Neural cell (in vitro differentiated cells): ENCODE results near the gene AGBL1. TPM values are rescaled to one million over a fixed set of nuclear protein-coding genes. Genes with fewer than 3 reads are reported as not detected.

Experiments
- H2AFZ ChIP-seq: fragments of 200-600, 300-800 bp; sonication (generic), shearing (Covaris generic); 2 replicates; pipeline ENCODE4 v1.6.0; 2014; ENCODE audit warnings: low read depth, mild to moderate bottlenecking, antibody characterized with exemption, low read length, moderate library complexity
- H3F3A ChIP-seq: fragments of 200-600 bp; shearing (Covaris generic); 2 replicates; pipeline ENCODE4 v1.6.1; 2016; ENCODE audit warnings: mild to moderate bottlenecking, moderate library complexity, mixed read lengths, antibody characterized with exemption, low read length; ENCODE audit not compliant: insufficient read depth, poor library complexity, severe bottlenecking
- H3K27ac ChIP-seq: fragments of 200-600, 300-800 bp; sonication (generic), shearing (Covaris generic); 2 replicates; pipeline ENCODE4 v1.5.1; 2014; ENCODE audit warnings: mild to moderate bottlenecking, low read length, moderate library complexity
- H3K27me3 ChIP-seq: fragments of 300-800, 200-600 bp; sonication (generic), shearing (Covaris generic); 2 replicates; pipeline ENCODE4 v1.6.0; 2014; ENCODE audit warnings: mild to moderate bottlenecking, low read depth, low read length, moderate library complexity; ENCODE audit not compliant: insufficient read depth
- H3K36me3 ChIP-seq: fragments of 300-800, 200-600 bp; sonication (generic), shearing (Covaris generic); 2 replicates; pipeline ENCODE4 v1.5.1; 2014; ENCODE audit warnings: mild to moderate bottlenecking, antibody characterized with exemption, low read length, moderate library complexity; ENCODE audit not compliant: insufficient read depth
- H3K4me2 ChIP-seq: fragments of 300-800, 200-600 bp; sonication (generic), shearing (Covaris generic); 2 replicates; pipeline ENCODE4 v1.6.0; 2014; ENCODE audit warnings: mild to moderate bottlenecking, low read length
- H3K4me3 ChIP-seq: fragments of 300-800, 200-600 bp; sonication (generic), shearing (Covaris generic); 2 replicates; pipeline ENCODE4 v1.5.1; 2014; ENCODE audit warnings: mild to moderate bottlenecking, low read length, moderate library complexity
- H3K79me2 ChIP-seq: fragments of 200-600 bp; shearing (Covaris generic); replicated peaks from 2 replicates; pipeline ENCODE4 v1.6.0; 2014; ENCODE audit warnings: mild to moderate bottlenecking, low read length, moderate library complexity; ENCODE audit not compliant: insufficient read depth
- H3K9ac ChIP-seq: fragments of 300-800, 200-600 bp; sonication (generic), shearing (Covaris generic); 2 replicates; pipeline ENCODE4 v1.6.1; 2016; ENCODE audit warnings: mild to moderate bottlenecking, low read length, mixed read lengths
- H3K9me2 ChIP-seq: fragments of 200-600 bp; shearing (Covaris generic); 2 replicates; pipeline ENCODE4 v1.6.1; 2016; ENCODE audit warnings: mild to moderate bottlenecking, low read length, mixed read lengths; ENCODE audit not compliant: insufficient read depth
- H3K9me3 ChIP-seq: fragments of 200-600, 300-800 bp; sonication (generic), shearing (Covaris generic); 2 replicates; pipeline ENCODE4 v1.6.1; 2016; ENCODE audit warnings: mild to moderate bottlenecking, mixed run types, low read length, moderate library complexity, mixed read lengths
- H4K20me1 ChIP-seq: fragments of 200-600 bp; shearing (Covaris generic); 2 replicates; pipeline ENCODE4 v1.6.1; 2016; ENCODE audit warnings: mild to moderate bottlenecking, mixed run types; ENCODE audit not compliant: insufficient read depth
- CTCF ChIP-seq: fragments of 450-650 bp; IDR thresholded peaks from 2 replicates; pipeline ENCODE4 v1.5.1; 2014; ENCODE audit warnings: antibody characterized with exemption, mild to moderate bottlenecking, moderate library complexity; ENCODE audit not compliant: poor library complexity, severe bottlenecking
- EP300 ChIP-seq: fragments of 450-650 bp; conservative IDR thresholded peaks from 2 replicates; pipeline ENCODE4 v1.6.1; 2014; ENCODE audit warnings: antibody characterized with exemption, mild to moderate bottlenecking, moderate library complexity; ENCODE audit not compliant: poor library complexity, severe bottlenecking
- EZH2 ChIP-seq: fragments of 200-600, 300-800 bp; shearing (Covaris generic), sonication (generic); IDR thresholded peaks from 2 replicates; pipeline ENCODE4 v1.6.1; 2014; ENCODE audit warnings: antibody characterized with exemption, low read length, borderline replicate concordance, mild to moderate bottlenecking; ENCODE audit not compliant: insufficient read depth, poor library complexity, severe bottlenecking
- MXI1 ChIP-seq: fragments of 450-650 bp; conservative IDR thresholded peaks from 2 replicates; pipeline ENCODE4 v1.6.1; 2014; ENCODE audit warnings: antibody characterized with exemption, mild to moderate bottlenecking; ENCODE audit not compliant: poor library complexity, severe bottlenecking
- POLR2AphosphoS5 ChIP-seq: IDR thresholded peaks from 2 replicates; pipeline ENCODE4 v1.6.1; 2012
- RAD21 ChIP-seq: fragments of 450-650 bp; conservative IDR thresholded peaks from 2 replicates; pipeline ENCODE4 v1.6.1; 2014; ENCODE audit warnings: antibody characterized with exemption, mild to moderate bottlenecking, moderate library complexity
- REST ChIP-seq: IDR thresholded peaks from 2 replicates; pipeline ENCODE4 v1.6.1; 2012; ENCODE audit warnings: borderline replicate concordance
- SMC3 ChIP-seq: fragments of 450-650 bp; conservative IDR thresholded peaks from 2 replicates; pipeline ENCODE4 v1.6.1; 2014; ENCODE audit warnings: antibody characterized with exemption, mild to moderate bottlenecking, moderate library complexity; ENCODE audit not compliant: poor library complexity
- TAF1 ChIP-seq: IDR thresholded peaks from 2 replicates; pipeline ENCODE4 v1.6.1; 2012; ENCODE audit warnings: low read depth
- polyA plus RNA-seq: library from polyadenylated mRNA; depleted of rRNA; stranded (reverse); fragments of >200 nt; gene quantifications from 2 replicates; pipeline ENCODE4 v1.2.3, GENCODE V29; 2014

Gene AGBL1
- polyA plus RNA-seq, 1 donor from 2014 or later = 0.12 TPM

GRCh38 chr15:86603466-86603865 is 523.8 kb downstream of the AGBL1 start:
- Histone ChIP-seq H3K4me2 (no peak overlapping the region), H3K9me3 (no peaks in the 10 kb centered on the region), H3K27ac (no peak overlapping the region), H4K20me1 (no peaks in the 10 kb centered on the region), H3K79me2 (no peaks in the 10 kb centered on the region), H3K4me3 (no peak overlapping the region), H3K9ac (no peak overlapping the region), H3F3A (no peaks in the 10 kb centered on the region), H2AFZ (no peak overlapping the region), H3K36me3 (no peaks in the 10 kb centered on the region), H3K9me2 (no peaks in the 10 kb centered on the region), H3K27me3 (no peaks in the 10 kb centered on the region)
- TF ChIP-seq CTCF = no peak
- TF ChIP-seq REST = no peak

- no peak overlapping the region for H3K4me3 ChIP-seq
- H3K9ac ChIP-seq = no peak overlapping the region
- H3K79me2 ChIP-seq = no peaks in the 10 kb centered on the region
- H3K27me3 ChIP-seq = no peaks in the 10 kb centered on the region
- H4K20me1 ChIP-seq = no peaks in the 10 kb centered on the region
- no peak overlapping the region for H3K27ac ChIP-seq
- H2AFZ ChIP-seq = no peak overlapping the region
- H3K36me3 ChIP-seq = no peaks in the 10 kb centered on the region
- no peaks in the 10 kb centered on the region for H3K9me3 ChIP-seq
- no peaks in the 10 kb centered on the region for H3F3A ChIP-seq
- no peak overlapping the region for H3K4me2 ChIP-seq
- no peaks in the 10 kb centered on the region for H3K9me2 ChIP-seq
- no peak for TF ChIP-seq TAF1
These were observed 529.0 kb downstream of the AGBL1 start for GRCh38 chr15:86608461-86609205.

- Histone ChIP-seq H3K9ac (no peak overlapping the region), H3K27me3 (no peaks in the 10 kb centered on the region), H3K9me2 (no peaks in the 10 kb centered on the region), H3K36me3 (no peaks in the 10 kb centered on the region), H4K20me1 (no peaks in the 10 kb centered on the region), H3K79me2 (no peaks in the 10 kb centered on the region), H2AFZ (no peak overlapping the region), H3K4me2 (no peak overlapping the region), H3K9me3 (no peaks in the 10 kb centered on the region), H3K27ac (no peak overlapping the region), H3F3A (no peaks in the 10 kb centered on the region), H3K4me3 (no peak overlapping the region)
- TF ChIP-seq EP300 = no peak
- TF ChIP-seq MXI1 = no peak
- no peak for TF ChIP-seq EZH2
- no peak for TF ChIP-seq TAF1
- TF ChIP-seq POLR2AphosphoS5 = no peak
- TF ChIP-seq SMC3 = no peak
- no peak for TF ChIP-seq REST
- TF ChIP-seq RAD21 = no peak
- no peak for TF ChIP-seq CTCF
These were observed 529.6 kb downstream of the AGBL1 start for GRCh38 chr15:86609275-86609674.
